22Rv1 (cell line): ENCODE measurements around the gene PRSS36.

Experiments used
- CTCF ChIP-seq: fragments of 450-650 bp; IDR thresholded peaks from 2 replicates; pipeline ENCODE4 v1.5.1; 2017; ENCODE audit warnings: mild to moderate bottlenecking
- ZFX ChIP-seq: fragments of 450-650 bp; IDR thresholded peaks from 2 replicates; pipeline ENCODE4 v1.6.1; 2017; ENCODE audit warnings: antibody characterized with exemption, borderline replicate concordance

GRCh38 chr16:31131416-31131815 is 18.4 kb downstream of the PRSS36 start:
- TF ChIP-seq CTCF (no peak), ZFX (no peak)
